ENCODE data around the gene MAML3.

GRCh38 chr4:139783741-139784484 is 370.1 kb downstream of the MAML3 start:
- TF ChIP-seq CTCF (IDR thresholded peaks at IDR 0.05; ENCODE audit: insufficient read depth, low read length) (no peak), REST (IDR thresholded peaks at IDR 0.05; ENCODE audit: insufficient replicate concordance, low read depth) (no peak)

Data from HL-60 (cell line).